K562 (cell line): Measurements from ENCODE around the gene PI16. TPM values are rescaled to one million over a fixed set of nuclear protein-coding genes. Genes with fewer than 3 reads are reported as not detected.

Source experiments
- ATAC-seq: fragments of 200-7000 bp; cut with Tn5 transposase; 3 replicates; pipeline ENCODE4 v1.9.1; 2020; ENCODE audit warnings: moderate library complexity
- BruUV-seq: library from RNA; stranded (reverse); fragments of 400-500 nt; replicated peaks from 2 replicates; lab custom pipeline; 2021; lab: Mats Ljungman, UMichigan
- CTCF ChIA-PET: fragments of 300-600 bp; formaldehyde crosslinking; extraction: SDS; loops from one replicate; lab custom pipeline; 2021; ENCODE audit warnings: low intra/inter-chr PET ratio; lab: Yijun Ruan, JAX
- POLR2A ChIA-PET: fragments of 300-600, 350-650 bp; sonication (Branson Sonifier 250); formaldehyde crosslinking; extraction: SDS; loops from one replicate; lab custom pipeline; 2021; ENCODE audit warnings: antibody characterized with exemption, inconsistent platforms; lab: Yijun Ruan, JAX
- DNase-seq, 4 experiments: peaks; one replicate each; pipeline versions ENCODE4 v3.0.0 to v3.0.0-alpha.2; 2011 to 2018; ENCODE audit warnings: low spot score in 3 of 4, mixed read lengths in 3 of 4; ENCODE audit errors: extremely low read depth in 1 of 4
- FAIRE-seq: peaks from 2 replicates; lab custom pipeline; 2011; peaks lifted over from hg19 to GRCh38; lab: Jason Lieb, UNC
- H2AFZ ChIP-seq: 2 replicates; pipeline ENCODE4 v1.6.0; 2011; ENCODE audit warnings: low read depth, low read length, control low read depth, inconsistent platforms
- H3K27ac ChIP-seq: fragments of 200-600 bp; 3 replicates; pipeline ENCODE4 v1.8.0; 2011; ENCODE audit warnings: low read depth, mild to moderate bottlenecking, control low read depth, inconsistent platforms, low read length, moderate library complexity, mixed read lengths; ENCODE audit errors: extremely low read depth
- H3K27me3 ChIP-seq, 2 experiments: fragments of 300-600 bp in 1 of 2; 2 replicates in 1 of 2; 3 replicates in 1 of 2; pipeline versions ENCODE4 v1.6.0 to v1.8.0; 2011; ENCODE audit warnings: inconsistent platforms in 2 of 2, low read length in 2 of 2, mild to moderate bottlenecking in 1 of 2, mixed read lengths in 1 of 2, moderate library complexity in 1 of 2; ENCODE audit not compliant: control insufficient read depth in 2 of 2, insufficient read depth in 2 of 2
- H3K36me3 ChIP-seq: fragments of 300-600 bp; 3 replicates; pipeline ENCODE4 v1.8.0; 2011; ENCODE audit warnings: mild to moderate bottlenecking, low read length, inconsistent platforms; ENCODE audit not compliant: control insufficient read depth, insufficient read depth
- H3K4me1 ChIP-seq, 2 experiments: fragments of 200-600 bp in 1 of 2; replicated peaks in 1 of 2; 2 replicates in 1 of 2; 3 replicates in 1 of 2; pipeline versions ENCODE4 v1.5.1 to v1.8.0; 2011; ENCODE audit warnings: inconsistent platforms in 2 of 2, low read length in 2 of 2, mild to moderate bottlenecking in 1 of 2, mixed read lengths in 1 of 2, moderate library complexity in 1 of 2; ENCODE audit not compliant: control insufficient read depth in 2 of 2, insufficient read depth in 2 of 2
- H3K4me2 ChIP-seq: 2 replicates; pipeline ENCODE4 v1.6.1; 2011; ENCODE audit warnings: low read length, control low read depth, inconsistent platforms, mixed read lengths; ENCODE audit not compliant: insufficient read depth
- H3K4me3 ChIP-seq: fragments of 200-600 bp; sonication (generic), shearing (Covaris generic); 2 replicates; pipeline ENCODE4 v1.5.1; 2016; ENCODE audit warnings: control low read depth, inconsistent platforms
- H3K79me2 ChIP-seq: fragments of 200-600 bp; 3 replicates; pipeline ENCODE4 v1.8.0; 2011; ENCODE audit warnings: low read length, inconsistent platforms; ENCODE audit not compliant: control insufficient read depth, insufficient read depth
- H3K9ac ChIP-seq, 2 experiments: 2 replicates each; pipeline versions ENCODE4 v1.6.0 to v1.6.1; 2011; ENCODE audit warnings: low read depth in 2 of 2, low read length in 2 of 2, control low read depth in 1 of 2, inconsistent platforms in 1 of 2, mild to moderate bottlenecking in 1 of 2, mixed read lengths in 1 of 2; ENCODE audit not compliant: insufficient read depth in 1 of 2
- H3K9me1 ChIP-seq: one replicate; pipeline ENCODE4 v1.6.0; 2011; ENCODE audit warnings: inconsistent platforms, mild to moderate bottlenecking, low read length, moderate library complexity; ENCODE audit not compliant: control insufficient read depth, insufficient read depth
- H3K9me3 ChIP-seq: replicated peaks from 2 replicates; pipeline ENCODE4 v1.5.1; 2011; ENCODE audit warnings: low read depth, low read length, inconsistent platforms; ENCODE audit not compliant: control insufficient read depth, insufficient read depth
- H4K20me1 ChIP-seq: replicated peaks from 2 replicates; pipeline ENCODE4 v1.6.1; 2011; ENCODE audit warnings: low read length, inconsistent platforms, mixed read lengths; ENCODE audit not compliant: control insufficient read depth, insufficient read depth
- PML ChIP-seq: IDR thresholded peaks from 2 replicates; pipeline ENCODE4 v1.6.1; 2012; ENCODE audit warnings: low read length, inconsistent platforms
- RFX1 ChIP-seq: fragments of 450-650 bp; IDR thresholded peaks from 2 replicates; pipeline ENCODE4 v1.6.1; 2016; ENCODE audit warnings: mild to moderate bottlenecking, moderate library complexity
- SUPT5H ChIP-seq: fragments of 450-650 bp; IDR thresholded peaks from 2 replicates; pipeline ENCODE4 v1.6.1; 2016
- ZNF165 ChIP-seq: fragments of 250-450 bp; sonication (Bioruptor Pico); IDR thresholded peaks from 2 replicates; pipeline ENCODE4 v1.4.0; 2020; ENCODE audit warnings: borderline replicate concordance
- WGBS: fragments of 100-300 bp; shearing (Covaris generic); methylation state at CpG from one replicate; pipeline ENCODE4 v1.1.6; 2016; ENCODE audit warnings: low coverage, mixed read lengths; ENCODE audit not compliant: insufficient coverage; ENCODE audit errors: missing lambda C conversion rate; 5-methylcytosine and 5-hydroxymethylcytosine counted together
- in situ Hi-C: fragments of 300-500 bp; cut with MboI; formaldehyde crosslinking; loops from 4 replicates; pipeline ENCODE4 v1.15.0; 2018; ENCODE audit warnings: inconsistent platforms, mixed read lengths
- intact Hi-C: fragments of 100-400 bp; cut with micrococcal nuclease; formaldehyde crosslinking; loops from 2 replicates; pipeline ENCODE4 v1.14.2; 2022
- polyA plus RNA-seq, 8 experiments: library from polyadenylated mRNA; depleted of rRNA in 4 of 8; stranded (reverse) in 5 of 8; unstranded in 3 of 8; fragments of >200 nt; fragmentation: Nextera tagmentation in 2 of 8; fragmentation: Illumina TruSeq in 1 of 8; extraction: Ambion mirVana in 2 of 8; extraction: Trizol in 1 of 8; gene quantifications; 2 replicates each; pipeline versions ENCODE4 v1.2.1 to v1.2.3, GENCODE V29; 2011 to 2014; ENCODE audit warnings: inconsistent platforms in 1 of 8, missing spikeins in 1 of 8
- total RNA-seq, 7 experiments: library from RNA; depleted of rRNA in 6 of 7; stranded (reverse); fragments of >200 nt in 6 of 7; fragmentation: Illumina TruSeq in 2 of 7; extraction: Trizol in 2 of 7; gene quantifications; 2 replicates each; pipeline versions ENCODE4 v1.2.1 to v1.2.3, GENCODE V29; 2011 to 2021; ENCODE audit warnings: low replicate concordance in 1 of 7
- TF ChIP-seq, protein P1 (sequence below): fragments of 250-450 bp; sonication (Bioruptor Pico); IDR thresholded peaks from 2 replicates; pipeline ENCODE4 v1.5.0; 2022; ENCODE audit warnings: mild to moderate bottlenecking

Gene PI16
- total and polyA plus RNA-seq, 9 of the 15 experiments (the other 6 are each of a cell fraction or from before 2014, with no cell fraction given) = 0.06 to 0.18 TPM; not detected in 7

DNA sequence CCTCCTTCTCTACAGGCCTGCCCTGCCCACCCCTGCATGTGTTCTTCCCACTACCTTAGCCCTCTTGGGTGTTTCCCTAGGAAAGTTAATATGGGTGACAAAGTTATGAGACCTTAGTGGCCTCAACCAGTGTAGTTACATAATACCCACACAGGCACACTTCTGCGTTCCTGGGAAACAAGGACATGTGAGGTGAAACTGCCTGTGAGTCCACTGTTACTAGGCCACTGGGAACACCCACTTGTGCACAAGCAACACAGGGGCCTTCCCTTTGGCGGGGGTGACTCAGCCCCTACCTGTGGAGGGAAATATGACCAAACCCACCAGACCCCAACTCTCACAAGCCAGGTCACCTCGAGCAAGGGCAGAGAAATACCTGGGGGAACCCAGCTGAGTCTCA is 12.8 kb downstream of the PI16 start:
- ChIA-PET POLR2A (interaction anchor here (0.9 to 1.9 kb wide), 3 partner anchors 12 to 19 kb away, joined by 3 to 13 read pairs (median 6); partner anchors contain the start of genes MTCH1 and PI16), CTCF (no interaction called here)
- 77% methylated on average over 3 of the region's 3 CpGs for WGBS
- Histone ChIP-seq H4K20me1 (peaks cover 3% of the 10 kb centered on the region; the same call in 1 of the 2 replicates), H2AFZ (no peak overlapping the region), H3K4me3 (no peak overlapping the region), H3K9me1 (no peaks in the 10 kb centered on the region), H3K9ac (no peak overlapping the region), H3K4me1 (peaks cover 0 to 24% of the 10 kb centered on the region in 2 experiments; a peak in 2 of 5 replicates), H3K36me3 (peaks cover 52% of the 10 kb centered on the region), H3K9me3 (no peaks in the 10 kb centered on the region), H3K27ac (no peak overlapping the region), H3K4me2 (no peak overlapping the region), H3K79me2 (no peaks in the 10 kb centered on the region), H3K27me3 (peaks cover 0 to 4% of the 10 kb centered on the region in 2 experiments; a peak in 1 of 5 replicates)
- intact Hi-C loops = no loop called here
- TF ChIP-seq SUPT5H (0 out of 2 replicates have a peak, but pooled peaks have one; percentile 40), ZNF165 (CRISPR knock-in tag) (no peak), PML (0 out of 2 replicates have a peak, but pooled peaks have one; percentile 1)
- BruUV-seq = no TSS peak
- DNase-seq (no peak), FAIRE-seq (no peak), ATAC-seq (no peak; the same call in 2 of the 3 replicates)
- in situ Hi-C loops = no loop called here

DNA sequence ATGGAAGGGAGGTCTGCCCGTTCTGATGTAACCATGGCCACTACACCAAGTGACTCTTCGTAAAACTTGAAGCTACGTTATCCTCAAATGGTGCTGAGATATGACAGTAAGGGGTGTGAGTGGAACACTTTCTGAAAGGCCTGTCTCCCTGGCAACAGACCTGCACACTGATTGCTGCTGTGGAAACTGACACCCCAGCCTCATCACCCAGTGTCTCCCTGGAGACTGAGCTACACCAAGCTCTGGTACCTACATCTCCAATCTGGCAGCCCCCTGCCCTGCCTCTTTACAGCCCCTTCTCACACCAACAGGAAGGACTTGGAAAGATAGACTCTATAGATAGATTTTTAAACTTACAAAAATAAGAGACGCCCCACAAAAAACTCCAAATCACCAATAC is 13.2 kb downstream of the PI16 start:
- Histone ChIP-seq H3K9me1 (no peaks in the 10 kb centered on the region), H3K9me3 (no peaks in the 10 kb centered on the region), H3K4me3 (no peak overlapping the region), H4K20me1 (peaks cover 1% of the 10 kb centered on the region; the same call in 1 of the 2 replicates), H2AFZ (no peak overlapping the region), H3K27me3 (peaks cover 0 to 3% of the 10 kb centered on the region in 2 experiments; a peak in 1 of 5 replicates), H3K36me3 (peaks cover 57% of the 10 kb centered on the region), H3K79me2 (no peaks in the 10 kb centered on the region), H3K27ac (no peak overlapping the region), H3K4me1 (peaks cover 0 to 21% of the 10 kb centered on the region in 2 experiments; a peak in 2 of 5 replicates), H3K9ac (no peak overlapping the region), H3K4me2 (no peak overlapping the region)
- FAIRE-seq = no peak
- intact Hi-C loops = no loop called here
- TF ChIP-seq, protein P1, sequence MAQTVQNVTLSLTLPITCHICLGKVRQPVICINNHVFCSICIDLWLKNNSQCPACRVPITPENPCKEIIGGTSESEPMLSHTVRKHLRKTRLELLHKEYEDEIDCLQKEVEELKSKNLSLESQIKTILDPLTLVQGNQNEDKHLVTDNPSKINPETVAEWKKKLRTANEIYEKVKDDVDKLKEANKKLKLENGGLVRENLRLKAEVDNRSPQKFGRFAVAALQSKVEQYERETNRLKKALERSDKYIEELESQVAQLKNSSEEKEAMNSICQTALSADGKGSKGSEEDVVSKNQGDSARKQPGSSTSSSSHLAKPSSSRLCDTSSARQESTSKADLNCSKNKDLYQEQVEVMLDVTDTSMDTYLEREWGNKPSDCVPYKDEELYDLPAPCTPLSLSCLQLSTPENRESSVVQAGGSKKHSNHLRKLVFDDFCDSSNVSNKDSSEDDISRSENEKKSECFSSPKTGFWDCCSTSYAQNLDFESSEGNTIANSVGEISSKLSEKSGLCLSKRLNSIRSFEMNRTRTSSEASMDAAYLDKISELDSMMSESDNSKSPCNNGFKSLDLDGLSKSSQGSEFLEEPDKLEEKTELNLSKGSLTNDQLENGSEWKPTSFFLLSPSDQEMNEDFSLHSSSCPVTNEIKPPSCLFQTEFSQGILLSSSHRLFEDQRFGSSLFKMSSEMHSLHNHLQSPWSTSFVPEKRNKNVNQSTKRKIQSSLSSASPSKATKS = no peak
- peak; percentile 80 for TF ChIP-seq RFX1
- no peak for DNase-seq
- POLR2A ChIA-PET = interaction anchor here (1.0 to 1.9 kb wide), 2 partner anchors 10 to 13 kb away, joined by 3 to 6 read pairs; no protein-coding TSS in a partner anchor
- in situ Hi-C loops = no loop called here
- ATAC-seq = no peak
- CTCF ChIA-PET = no interaction called here
- BruUV-seq = no TSS peak
- 89% methylated on average over 4 of the region's 4 CpGs for WGBS
